Fibroblast of gingiva (primary cell): Measurements from ENCODE around the gene SPEN.
"Not testable (repeated sequence)": the region's sequence is repeated elsewhere in the genome, so short reads cannot be mapped to it uniquely, and the experiment has no call there.

Experiments used
- DNase-seq: peaks from one replicate; pipeline ENCODE4 v3.0.0-alpha.2; 2011; ENCODE audit warnings: low read depth

Gene SPEN

DNA sequence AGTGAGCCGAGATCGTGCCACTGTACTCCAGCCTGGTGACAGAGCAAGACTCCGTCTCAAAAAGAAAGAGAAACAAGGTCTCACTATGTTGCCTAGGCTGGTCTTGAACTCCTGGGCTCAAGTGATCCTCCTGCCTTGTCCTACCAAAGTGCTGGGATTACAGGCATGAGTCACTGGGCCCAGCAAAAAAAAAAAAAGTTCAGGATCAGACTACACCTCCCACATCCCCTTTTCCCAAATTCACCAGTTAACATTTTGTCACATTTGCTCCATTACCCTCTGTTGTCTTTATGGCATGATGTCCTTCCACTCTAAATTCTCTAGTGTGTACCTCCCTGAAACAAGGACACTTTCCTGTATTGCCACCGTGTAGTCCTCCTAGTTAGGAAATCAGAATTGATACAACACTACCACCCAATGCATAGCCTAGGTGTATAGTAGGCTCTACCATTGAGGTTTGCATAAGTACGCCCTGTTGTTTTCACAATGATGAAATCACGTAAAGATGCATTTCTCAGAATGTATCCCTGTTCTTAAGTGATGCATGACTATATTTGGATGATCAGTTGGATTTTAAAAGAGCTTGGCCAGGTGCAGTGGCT lies 10.7 kb downstream of the SPEN start:
- no peak for DNase-seq

- no peak for DNase-seq
Measured at GRCh38 chr1:15858672-15859372, 11.3 kb downstream of the SPEN start.

- DNase-seq = peak; percentile 18
Measured at GRCh38 chr1:15863156-15863901, 15.8 kb downstream of the SPEN start.

- DNase-seq = peak; percentile 32
Measured at GRCh38 chr1:15866721-15867201, 19.3 kb downstream of the SPEN start.

GRCh38 chr1:15867288-15867687 lies 19.8 kb downstream of the SPEN start:
- no peak for DNase-seq

DNA sequence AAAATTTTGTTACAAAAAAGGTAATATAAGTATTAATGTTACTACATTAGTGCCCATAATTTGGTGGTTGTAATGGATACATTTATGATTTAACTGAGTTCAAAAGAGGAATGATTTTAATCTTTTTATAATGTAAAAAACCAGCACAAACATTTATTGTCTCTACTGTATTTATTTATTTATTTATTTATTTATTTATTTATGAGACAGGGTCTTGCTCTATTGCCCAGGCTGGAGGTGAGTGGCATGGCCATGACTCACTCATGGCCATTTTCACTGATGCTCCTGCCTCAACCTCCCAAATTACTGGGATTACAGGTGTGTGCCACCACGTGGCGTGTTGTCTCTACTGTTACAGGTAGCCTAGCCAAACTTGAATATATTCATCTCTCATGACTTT lies 21.9 kb downstream of the SPEN start:
- DNase-seq = no peak

GRCh38 chr1:15870421-15870820 lies 22.9 kb downstream of the SPEN start:
- DNase-seq = no peak

GRCh38 chr1:15874471-15874870 lies 27.0 kb downstream of the SPEN start:
- DNase-seq = no peak

- no peak for DNase-seq
Measured at GRCh38 chr1:15876357-15877055, 29.0 kb downstream of the SPEN start.

DNA sequence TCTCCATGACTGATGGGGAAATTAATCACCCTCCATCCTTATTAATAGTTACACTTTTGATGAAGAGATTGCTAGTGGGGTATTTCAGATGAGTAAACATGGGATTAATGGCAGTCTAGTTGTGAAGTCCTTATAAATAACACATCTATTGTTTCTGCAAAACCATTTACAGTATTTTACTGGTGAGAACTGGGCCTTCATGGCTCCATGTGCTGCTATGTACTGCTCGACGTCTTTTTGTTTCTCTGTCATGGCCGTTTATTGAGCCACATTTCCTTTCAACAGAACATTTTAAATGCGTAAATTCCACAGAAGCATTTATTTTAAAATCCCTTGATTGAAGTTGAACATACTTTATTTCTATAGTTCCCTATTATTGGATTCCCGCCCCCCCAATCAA lies 34.5 kb downstream of the SPEN start:
- no peak for DNase-seq

GRCh38 chr1:15882665-15883064 lies 35.2 kb downstream of the SPEN start:
- no peak for DNase-seq

DNA sequence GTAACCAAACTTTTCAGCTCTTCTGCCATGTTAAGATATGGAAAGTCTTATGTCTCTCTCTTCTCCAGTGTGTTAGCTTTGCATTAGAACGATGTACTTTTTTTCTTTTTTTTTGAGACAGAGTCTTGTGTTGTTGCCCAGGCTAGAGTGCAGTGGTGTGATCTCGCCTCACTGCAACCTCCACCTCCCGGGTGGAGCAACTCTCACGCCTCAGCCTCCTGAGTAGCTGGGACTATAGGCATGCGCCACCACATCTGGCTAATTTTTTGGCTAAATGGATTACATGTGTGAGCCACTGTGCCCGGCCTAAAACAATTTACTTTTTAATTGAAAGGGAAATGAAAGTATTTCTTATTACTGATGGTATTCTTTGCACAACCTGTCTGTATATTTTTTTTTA lies 35.8 kb downstream of the SPEN start:
- DNase-seq = peak; percentile 23

DNA sequence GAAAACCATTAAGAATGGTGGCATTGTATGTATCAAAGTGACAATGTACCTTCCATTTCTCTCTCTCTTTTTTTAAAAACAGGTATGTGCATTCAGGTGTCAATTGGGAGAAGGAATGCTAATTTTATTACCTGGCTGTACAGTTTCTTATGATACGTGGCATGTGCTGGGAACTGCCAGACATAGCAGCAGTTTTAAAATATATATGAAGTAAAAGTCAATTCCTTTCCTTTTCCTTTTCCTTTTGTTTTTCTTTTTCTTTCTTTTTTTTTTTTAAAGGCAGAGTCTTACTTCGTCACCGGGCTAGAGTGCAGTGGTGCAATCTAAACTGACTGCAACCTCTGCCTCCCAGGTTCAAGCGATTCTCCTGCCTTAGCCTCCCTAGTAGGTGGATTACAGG lies 37.0 kb downstream of the SPEN start:
- DNase-seq = no peak

DNA sequence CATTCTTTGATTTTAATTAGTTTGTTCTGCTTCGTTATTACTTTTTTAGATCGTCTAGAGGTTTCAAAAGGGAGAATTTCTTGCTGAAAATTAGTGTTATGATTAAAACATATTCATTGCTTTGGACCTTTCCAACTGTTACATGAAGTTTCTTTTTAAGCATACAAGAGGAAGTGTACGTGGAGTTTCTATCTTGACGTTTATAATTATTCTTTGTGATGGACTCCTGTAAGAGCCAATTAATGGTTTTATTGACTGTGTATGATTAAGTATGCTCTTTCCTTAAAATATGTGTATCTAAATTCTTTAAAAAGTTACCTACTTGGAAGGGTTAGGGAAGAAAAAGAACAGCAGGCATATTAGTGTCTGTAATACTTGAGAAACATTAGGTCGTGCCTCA lies 37.8 kb downstream of the SPEN start:
- no peak for DNase-seq

GRCh38 chr1:15885701-15886610 lies 38.4 kb downstream of the SPEN start:
- peak; percentile 96 for DNase-seq

DNA sequence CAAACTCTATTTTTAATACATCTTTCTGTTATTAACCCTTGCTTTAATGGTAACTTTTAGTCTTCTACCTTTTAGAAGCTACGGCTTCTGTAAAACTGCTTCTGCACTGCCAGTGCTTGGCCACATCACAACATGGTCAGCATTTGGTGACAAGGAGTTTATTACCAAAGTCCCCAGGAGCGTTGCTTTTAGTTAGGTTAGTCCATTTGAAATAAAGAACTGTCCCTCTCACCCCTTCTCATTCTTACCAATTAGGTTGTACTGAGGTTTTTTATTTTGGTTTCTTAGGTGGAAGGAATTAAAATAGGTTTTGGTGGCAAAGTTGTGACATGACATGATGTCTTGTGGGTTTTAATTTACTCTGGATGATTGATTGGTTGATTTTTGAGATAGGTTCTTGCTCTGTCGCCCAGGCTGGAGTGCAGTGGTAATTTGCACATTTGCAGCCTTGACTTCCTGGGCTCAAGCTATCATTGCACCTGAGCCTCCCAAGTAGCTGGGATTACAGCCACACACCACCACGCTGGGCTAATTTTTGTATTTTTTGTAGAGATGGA lies 39.2 kb downstream of the SPEN start:
- DNase-seq = no peak

DNA sequence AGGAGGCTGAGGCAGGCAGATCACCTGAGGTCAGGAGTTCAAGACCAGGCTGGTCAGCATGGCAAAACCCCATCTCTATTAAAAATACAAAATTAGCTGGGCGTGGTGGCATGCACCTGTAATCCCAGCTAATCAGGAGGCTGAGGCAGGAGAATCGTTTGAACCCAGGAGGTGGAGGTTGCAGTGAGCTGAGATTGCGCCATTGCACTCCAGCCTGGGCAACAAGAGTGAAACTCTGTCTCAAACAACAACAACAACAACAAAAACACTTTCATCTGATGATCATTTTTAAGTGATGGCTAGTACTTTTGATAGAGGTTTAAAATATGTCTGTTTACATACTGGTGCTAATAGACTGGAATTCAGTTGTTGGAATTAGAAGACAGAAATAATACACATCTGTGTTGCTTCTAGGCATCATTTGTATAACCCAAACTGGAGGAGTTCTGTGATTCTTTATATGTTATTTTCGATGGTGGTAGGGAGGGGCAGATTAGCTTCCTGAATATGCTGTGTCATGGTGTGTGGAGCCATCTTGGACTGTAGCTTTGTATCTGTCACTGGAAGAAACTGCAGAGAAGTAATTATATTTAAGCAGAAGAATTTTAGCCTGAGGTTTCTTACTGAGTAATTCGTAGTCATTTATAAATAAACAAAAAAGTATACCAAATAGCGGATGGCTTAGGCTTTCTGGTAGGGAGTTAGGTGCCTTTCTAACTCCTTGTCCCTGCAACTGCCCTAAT lies 45.5 kb downstream of the SPEN start:
- DNase-seq = peak; percentile 77

DNA sequence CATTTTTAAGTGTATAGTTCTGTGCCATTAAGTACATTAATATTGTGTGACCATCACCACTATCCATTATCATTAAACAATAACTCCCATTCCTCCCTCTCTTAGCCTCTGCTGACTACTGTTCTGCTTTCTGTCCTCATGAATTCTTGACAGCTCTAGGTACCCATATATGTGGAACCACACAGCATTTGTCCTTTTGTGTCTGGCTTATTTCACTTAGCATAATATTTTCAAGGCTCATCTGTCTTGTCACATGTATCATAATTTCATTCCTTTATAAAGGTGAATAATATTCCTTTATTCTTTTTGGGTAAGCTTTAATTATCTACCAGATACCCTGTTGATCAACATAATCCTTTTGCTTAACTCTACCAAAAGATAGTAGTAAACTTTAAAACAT lies 47.7 kb downstream of the SPEN start:
- DNase-seq = no peak

DNA sequence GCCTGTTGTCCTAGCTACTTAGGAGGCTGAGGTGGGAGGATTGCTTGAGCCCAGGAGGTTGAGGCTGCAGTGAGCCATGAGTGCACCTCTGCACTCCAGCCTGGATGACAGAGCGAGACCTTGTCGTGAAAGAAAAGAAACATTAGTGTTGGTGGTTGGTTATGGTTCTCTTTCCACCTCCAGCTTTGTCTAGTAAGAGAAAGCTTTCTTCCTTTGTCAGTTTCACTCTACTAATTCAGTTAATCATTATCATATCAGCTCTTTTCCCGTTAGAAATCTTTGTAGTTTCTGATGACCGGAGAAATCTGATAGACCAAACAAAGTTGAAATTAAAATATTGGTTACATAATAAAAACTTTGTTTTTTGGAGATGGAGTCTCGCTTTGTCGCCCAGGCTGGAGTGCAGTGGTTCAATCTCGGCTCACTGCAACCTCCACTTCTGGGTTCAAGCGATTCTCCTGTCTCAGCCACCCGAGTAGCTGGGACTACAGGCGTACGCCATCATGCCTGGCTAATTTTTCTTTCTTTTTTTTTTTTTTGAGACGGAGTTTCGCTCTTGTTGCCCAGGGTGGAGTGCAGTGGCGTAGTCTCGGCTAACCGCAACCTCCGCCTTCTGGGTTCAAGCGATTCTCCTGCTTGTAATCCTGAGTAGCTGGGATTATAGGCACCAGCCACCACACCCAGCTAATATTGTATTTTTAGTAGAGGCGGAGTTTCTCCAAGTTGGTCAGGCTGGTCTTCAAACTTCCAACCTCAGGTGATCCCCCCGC lies 49.5 kb downstream of the SPEN start:
- not testable (repeated sequence) for DNase-seq

- no peak for DNase-seq
Measured at GRCh38 chr1:15899266-15899665, 51.8 kb downstream of the SPEN start.
